GM11168 (cell line): ENCODE measurements around the gene ATXN2.
"Not testable (repeated sequence)": the region's sequence is repeated elsewhere in the genome, so short reads cannot be mapped to it uniquely, and the experiment has no call there.

Source experiments
- in situ Hi-C: fragments of 300-500 bp; cut with MboI; formaldehyde crosslinking; loops from one replicate; pipeline ENCODE4 v1.12.0; 2022; ENCODE audit warnings: low sequenced_read_pairs; ENCODE audit not compliant: unreplicated experiment

ATXN2 gene

DNA sequence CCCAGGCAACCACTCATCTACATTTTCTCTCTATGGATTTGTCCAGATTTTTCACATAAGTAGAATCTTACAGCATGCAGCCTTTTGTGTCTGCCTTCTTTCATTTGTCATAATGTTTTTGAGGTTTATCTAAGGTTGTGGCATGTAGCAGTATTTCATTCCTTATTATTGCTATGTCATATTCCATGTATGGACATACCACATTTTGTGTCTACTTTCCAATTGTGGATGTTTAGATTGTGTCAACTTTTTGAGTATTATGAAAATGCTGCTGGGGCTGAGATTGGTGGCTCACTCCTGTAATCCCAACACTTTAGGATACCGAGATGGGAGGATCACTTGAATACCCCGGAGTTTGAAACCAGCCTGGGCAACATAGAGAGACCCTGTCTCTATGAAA lies 3.2 kb upstream of the ATXN2 start:
- in situ Hi-C loops = no loop called here

DNA sequence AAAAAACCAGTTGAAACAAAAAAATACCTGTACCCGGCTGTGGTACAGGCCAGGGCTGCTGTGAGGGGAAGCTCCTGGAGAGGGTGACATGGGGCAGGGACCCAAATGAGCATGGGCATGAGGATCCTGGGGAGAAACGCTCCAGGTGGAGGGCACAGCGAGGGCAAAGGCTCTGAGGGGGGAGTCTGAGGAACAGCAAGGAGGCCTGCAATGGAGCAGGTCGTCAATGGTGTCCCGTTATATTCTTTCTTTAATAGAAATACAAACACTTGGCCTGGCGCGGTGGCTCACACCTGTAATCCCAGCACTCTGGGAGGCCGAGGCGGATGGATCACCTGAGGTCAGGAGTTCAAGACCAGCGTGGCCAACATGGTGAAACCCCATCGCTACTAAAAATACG lies 1.9 kb upstream of the ATXN2 start:
- in situ Hi-C loops = not testable (repeated sequence)

DNA sequence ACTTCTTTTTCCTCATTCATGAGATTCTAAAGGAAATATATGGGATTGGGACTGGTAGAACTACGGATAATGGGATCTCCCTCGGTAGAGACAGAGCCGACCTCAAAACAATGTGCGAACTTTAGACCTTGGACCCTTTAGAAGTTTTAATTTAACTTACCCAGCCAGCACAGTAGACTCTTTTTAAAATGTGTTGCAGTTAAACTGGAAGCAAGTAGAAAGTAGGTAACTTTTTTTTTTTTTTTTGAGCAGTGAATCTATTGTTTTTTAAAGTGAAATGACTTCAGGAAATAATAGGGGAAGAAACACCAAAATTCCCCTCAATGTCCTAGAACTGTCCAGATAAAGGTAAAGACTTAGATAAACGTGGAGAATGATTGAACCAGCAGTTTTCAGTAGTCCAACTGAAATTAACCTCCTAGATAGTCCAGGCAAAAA lies 1.1 kb upstream of the ATXN2 start:
- in situ Hi-C loops = no loop called here

DNA sequence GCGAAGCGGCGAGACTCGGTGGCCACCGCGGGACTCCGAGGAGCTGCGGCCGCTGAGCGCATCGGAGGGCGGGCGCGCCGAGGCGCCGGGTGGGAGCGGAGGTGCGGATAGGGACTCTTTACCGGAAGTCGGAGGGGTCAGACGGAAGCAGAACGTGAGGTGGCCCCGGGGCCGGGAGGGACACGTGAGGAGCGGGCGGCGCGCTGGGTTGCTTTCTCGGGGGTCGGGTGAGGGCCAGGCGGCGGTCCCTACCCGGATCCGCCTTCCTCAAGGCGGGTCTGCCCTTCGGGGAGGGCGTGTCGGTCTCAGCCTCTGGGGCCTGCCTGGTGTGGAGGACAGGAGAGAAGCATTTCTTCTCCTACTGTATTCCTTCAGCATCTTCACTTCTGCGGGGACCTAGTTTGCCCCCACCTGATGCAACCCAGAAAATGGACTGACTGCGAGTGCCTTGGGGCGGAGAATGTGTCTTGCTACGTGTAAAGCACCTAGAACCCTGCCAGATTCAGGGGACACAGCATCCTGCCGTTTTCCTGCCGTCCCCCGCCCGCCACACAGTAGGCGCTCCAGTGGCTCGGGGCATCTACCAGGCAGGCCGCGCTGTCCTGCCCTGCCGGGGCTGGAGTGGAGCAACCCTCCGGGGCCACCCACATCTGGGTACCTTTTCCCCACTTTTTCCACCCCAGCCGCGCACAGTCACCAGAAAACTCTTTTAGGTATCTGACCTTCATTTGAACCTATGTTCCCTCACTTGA lies 514 bp upstream of the ATXN2 start:
- in situ Hi-C loops = no loop called here

DNA sequence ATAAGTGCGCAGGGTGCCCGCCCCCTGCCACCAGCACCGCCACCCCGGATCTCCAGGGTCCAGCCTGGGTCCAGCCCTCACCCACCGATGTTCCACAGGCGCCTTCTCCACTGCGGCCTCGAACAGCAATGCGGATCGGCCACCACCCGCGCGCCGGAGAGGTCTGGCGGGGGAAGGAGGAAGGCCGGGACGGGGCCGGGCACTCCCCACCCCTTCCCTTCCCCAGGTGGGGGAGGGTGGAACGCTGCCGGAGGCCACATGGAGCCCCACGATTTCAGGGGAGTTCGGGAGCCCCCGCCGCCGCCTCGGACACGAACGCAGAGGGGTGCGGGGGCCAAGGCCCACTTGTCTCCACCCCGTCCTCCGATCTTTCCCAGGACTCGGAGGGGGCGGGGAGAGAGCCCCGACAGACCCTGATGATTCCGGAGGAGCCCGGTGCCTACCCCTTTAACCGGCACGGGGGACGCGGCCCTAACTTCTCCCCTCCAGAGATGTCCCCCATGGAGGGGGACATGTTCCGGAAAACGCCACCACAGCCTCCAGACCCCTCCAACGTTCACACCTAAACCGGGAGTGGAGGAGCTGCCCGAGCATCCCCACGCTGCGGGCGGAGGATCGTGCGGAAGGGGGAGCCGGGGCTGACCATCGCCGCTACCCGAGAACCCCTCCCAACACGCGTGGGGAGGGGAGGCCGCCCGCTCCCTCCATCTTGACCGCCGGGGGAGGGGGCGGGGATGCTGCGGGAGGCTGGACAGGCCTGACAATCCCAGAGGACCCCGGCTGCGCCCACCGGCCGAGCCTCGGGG lies 1.1 kb downstream of the ATXN2 start:
- in situ Hi-C loops = no loop called here

DNA sequence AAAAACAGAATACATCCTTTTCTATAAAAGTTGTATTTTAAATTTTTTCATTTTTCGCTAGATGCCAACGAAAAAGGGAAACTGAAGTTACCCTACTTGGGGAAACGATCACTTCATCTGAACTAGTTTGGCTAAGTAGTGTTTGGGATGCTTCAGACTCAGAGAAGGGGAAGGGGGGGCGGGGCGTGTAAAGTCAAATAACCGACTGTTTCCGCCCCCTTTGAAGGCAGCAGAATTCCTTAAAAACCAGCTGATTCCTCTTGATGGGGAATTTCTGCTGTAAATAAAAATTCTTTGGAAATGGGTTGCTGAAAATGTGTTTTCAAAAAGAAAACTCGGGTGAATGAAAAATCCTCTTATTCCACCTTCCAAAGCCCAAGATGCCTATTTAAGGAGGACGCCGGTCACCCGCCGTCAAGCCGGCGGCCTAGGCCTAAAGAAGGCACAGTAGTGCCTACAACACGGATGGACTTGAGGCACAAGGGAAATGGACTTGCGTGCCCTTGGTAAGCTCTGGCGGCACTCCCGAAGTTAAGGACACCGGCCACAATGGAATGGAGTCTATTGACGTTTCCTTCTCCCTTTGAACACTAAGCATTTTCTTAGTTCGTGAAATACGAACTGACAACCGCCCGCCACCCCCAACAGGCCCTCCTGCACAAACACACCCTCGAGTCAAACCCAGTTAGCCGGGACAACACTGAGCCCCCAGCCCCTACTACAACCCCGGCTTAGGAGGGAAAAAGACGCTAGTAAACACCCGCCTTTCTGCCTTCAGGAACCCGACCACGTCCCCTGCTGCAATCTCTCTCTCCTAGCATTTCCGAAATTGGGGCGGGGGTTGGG lies 1.9 kb downstream of the ATXN2 start:
- in situ Hi-C loops = no loop called here

DNA sequence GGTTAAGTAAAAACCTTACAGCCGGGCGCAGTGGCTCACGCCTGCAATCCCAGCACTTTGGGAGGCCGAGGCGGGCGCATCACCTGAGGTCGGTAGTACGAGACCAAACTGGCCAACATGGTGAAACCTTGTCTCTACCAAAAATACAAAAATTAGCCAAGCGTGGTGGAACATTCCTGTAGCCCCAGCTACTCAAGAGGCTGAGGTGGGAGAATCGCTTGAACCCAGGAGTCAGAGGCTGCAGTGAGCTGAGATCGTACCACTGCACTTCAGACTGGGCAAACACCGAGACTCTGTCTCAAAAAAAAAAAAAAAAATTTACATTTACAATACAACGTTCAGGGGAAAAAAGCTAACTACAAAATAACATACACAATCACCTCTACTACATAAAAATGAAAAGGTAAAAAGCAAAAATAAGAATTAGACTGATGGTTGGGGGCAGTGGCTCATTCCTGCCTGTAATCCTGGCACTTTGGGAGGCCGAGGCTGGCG lies 3.7 kb downstream of the ATXN2 start:
- in situ Hi-C loops = not testable (repeated sequence)

DNA sequence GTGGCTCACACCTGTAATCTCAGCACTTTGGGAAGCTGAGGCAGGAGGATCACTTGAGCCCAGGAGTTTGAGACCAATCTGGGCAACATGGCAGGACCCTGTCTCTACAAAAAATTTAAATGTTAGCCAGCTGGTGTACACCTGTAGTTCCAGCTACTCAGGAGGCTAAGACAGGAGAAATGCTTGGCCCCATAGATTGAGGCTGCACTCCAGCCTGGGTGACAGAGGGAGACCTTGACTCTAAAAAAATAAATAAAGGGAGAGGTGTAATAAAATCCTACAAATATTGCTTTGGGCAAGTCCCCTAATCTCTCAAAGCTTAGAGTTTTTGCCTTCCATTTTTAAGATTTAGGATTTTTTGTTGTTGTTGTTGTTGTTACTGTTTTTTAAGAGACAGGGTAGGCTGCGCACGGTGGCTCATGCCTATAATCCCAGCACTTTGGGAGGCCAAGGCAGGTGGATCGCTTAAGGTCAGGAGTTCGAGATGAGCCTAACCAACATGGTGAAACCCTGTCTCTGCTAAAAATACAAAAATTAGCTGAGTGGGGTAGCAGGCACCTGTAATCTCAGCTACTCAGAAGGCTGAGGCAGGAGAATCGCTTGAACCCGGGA lies 7.6 kb downstream of the ATXN2 start:
- in situ Hi-C loops = not testable (repeated sequence)

DNA sequence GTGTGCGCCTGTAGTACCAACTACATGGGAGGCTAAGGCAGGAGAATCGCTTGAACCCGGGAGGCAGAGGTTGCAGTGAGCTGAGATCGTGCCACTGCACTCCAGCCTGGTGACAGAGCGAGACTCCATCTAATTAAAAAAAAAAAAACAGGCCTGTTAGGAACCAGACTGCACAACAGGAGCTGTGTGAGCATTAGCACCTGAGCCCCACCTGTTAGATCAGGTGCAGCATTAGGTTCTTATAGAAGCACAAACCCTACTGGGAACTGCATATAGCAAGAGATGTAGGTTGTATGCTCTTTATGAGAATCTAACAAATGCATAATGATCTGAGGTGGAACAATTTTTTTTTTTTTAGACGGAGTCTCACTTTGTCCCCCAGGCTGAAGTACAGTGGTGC lies 8.6 kb downstream of the ATXN2 start:
- in situ Hi-C loops = no loop called here

DNA sequence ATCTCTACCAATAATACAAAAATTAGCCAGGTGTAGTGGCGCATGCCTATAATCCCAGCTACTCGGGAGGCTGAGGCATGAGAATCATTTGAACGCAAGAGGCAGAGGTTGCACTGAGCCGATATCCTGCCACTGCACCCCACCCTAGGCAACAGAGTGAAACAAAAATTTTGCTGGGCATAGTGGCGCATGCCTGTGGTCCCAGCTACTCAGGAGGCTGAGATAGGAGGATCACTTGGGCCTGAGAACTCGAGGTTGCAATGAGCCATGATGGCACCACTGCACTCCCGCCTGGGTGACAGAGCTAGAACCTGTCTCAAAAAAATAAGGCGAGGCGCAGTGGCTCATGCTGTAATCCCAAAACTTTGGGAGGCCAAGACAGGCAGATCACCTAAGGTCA lies 9.5 kb downstream of the ATXN2 start:
- in situ Hi-C loops = no loop called here

DNA sequence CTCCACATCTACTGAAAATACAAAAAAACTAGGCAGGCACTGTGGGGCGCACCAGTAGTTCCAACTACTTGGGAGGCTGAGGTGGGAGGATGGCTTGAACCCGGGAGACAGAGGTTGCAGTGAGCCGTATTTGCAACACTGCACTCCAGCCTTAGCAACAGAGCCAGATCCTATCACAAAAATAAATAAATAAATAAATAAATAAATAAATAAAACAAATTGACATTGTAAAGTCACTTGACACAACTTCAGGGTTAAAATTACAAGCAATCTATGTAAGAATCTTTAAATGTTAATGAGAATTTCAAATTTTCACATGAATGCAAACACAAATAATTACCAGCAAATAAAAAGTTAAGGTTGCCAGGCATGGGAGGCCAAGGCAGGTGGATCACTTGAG lies 11.1 kb downstream of the ATXN2 start:
- in situ Hi-C loops = no loop called here

DNA sequence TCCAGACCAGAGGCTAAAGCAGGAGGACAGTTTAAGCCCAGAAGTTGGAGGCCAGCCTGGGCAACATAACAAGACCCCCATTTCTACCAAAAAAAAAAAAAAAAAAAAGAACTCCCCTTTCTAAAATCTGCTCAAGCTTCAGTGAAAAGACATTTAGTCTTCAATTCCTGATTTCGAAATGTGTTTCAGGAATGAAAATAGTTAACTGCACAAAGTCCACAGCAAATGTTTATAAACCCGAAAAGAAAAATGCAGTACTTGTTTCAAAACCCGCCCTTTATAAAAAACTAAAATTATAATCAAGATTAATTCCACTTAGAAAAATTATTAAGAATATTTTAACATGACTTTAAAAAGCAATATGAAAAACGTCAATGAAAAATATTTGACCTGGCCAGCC lies 12.1 kb downstream of the ATXN2 start:
- in situ Hi-C loops = no loop called here

DNA sequence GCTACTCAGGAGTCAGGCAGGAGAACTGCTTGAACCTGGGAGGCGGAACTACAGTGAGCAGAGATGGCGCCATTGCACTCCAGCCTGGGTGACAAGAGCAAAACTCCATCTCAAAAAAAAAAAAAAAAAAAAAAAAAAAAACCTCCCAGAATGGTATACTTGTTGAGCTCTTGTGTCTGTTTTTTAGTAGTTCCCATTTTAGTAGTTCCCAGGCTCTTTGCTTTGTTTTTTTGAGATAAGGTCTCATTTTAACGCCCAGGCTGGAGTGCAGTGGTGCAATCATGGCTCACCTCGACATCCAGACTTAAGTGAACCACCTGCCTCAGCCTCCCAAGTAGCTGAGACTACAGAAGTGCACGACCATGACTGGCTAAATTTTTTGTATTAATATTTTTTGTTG lies 13.4 kb downstream of the ATXN2 start:
- in situ Hi-C loops = no loop called here

DNA sequence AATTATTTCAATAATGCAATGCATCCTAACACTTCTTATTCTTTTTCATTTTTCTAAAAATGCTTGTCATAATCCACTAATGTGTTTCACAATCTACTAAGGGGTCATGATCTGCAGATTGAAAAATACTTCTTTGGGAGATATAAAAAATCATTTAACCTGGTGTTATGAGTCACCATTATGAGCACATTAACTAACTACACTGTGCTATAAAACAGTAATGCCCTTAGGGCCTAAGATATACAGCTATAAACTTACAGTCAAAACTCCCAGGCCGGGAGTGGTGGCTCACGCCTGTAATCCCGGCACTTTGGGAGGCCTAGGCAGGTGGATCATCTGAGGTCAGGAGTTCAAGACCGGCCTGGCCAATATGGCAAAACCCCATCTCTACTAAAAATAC lies 14.2 kb downstream of the ATXN2 start:
- in situ Hi-C loops = no loop called here

DNA sequence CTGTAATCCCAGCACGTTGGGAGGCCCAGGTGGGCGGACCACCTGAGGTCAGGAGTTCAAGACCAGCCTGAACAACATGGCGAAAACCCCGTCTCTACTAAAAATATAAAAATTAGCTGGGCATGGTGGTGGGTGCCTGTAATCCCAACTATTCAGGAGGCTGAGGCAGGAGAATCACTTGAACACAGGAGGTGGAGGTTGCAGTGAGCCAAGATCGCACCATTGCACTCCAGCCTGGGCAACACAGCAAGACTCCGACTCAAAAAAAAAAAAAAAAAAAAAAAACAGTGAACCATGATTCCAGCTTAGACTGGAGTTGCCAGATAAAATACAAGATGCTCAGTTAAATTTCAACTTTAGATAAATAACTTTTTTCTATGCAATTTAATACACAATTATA lies 15.6 kb downstream of the ATXN2 start:
- in situ Hi-C loops = not testable (repeated sequence)

DNA sequence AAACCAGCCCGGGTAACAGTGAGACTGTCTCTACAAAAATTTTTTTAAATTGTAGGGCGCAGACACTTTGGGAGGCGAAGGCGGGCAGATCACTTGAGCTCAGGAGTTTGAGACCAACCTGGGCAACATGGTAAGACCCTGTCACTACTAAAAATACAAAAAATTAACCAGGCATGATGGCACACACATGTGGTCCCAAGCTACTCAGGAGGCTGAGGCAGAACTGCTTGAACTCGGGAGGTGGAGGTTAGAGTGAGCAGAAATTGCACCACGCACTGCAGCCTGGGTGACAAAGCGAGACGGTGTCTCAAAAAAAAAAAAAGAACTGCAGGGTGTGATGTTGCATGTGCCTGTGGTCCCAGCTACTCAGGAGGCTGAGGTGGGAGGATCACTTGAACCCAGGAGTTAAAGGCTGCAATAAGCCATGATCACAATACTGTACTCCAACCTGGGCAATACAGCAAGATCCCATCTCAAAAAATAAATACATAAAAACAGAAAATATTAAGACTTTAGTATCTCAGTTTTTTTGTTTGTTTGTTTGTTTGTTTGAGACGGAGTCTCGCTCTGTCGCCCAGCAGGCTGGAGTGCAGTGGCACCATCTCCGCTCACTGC lies 16.9 kb downstream of the ATXN2 start:
- in situ Hi-C loops = no loop called here

DNA sequence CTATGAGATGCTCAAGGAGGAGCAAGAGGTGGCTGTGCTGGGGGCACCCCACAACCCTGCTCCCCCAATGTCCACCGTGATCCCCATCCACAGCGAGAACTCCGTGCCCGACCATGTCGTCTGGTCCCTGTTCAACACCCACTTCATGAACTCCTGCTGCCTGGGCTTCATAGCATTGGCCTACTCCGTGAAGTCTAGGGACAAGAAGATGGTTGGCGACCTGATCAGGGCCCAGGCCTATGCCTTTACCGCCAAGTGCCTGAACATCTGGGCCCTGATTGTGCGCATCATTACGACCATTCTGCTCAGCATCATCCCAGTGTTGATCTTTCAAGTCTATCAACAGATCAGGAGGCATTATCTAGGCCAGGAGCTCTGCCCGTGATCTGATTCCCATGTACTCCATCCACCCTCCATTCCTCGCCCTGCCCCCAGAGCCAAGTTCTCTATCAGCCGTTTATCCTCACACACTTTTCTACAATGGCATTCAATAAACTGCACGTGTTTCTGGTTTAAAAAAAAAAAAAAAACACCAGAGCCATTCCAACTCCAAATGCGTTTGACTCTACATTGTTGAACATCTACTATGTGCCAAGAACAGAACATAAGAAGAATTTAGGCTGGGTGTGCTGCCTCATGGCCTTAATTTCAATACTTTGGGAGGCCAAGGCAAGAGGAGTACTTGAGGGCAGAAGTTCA lies 17.5 kb downstream of the ATXN2 start:
- in situ Hi-C loops = no loop called here

DNA sequence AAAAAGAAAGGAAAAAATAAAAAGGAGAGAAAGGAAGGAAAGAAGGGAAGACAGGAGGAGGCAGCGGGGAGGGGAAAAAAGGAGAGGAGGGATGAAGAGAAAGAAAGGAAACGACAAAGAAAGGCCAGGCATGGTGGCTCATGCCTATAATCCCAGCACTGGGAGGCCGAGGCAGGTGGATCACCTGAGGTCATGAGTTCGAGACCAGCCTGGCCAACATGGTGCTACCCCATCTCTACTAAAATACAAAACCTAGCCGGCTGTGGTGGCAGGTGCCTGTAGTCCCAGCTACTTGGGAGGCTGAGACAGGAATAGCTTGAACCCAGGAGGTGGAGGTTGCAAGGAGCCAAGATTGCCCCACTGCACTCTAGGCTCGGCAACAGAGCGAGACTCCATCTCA lies 18.4 kb downstream of the ATXN2 start:
- in situ Hi-C loops = no loop called here

DNA sequence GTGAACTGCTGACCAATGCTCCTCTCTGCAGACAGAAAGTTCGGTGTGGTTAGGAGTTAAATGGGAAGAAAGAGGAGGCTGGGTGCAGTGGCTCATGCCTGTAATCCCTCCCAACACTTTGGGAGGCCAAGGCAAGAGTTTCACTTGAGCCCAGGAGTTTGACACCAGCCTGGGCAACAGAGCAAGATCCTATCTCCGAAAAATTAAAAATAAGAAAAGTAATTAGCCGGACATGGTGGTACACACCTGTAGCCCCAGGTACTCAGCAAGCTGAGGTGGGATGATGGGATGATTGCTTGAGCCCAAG lies 19.0 kb downstream of the ATXN2 start:
- in situ Hi-C loops = no loop called here

DNA sequence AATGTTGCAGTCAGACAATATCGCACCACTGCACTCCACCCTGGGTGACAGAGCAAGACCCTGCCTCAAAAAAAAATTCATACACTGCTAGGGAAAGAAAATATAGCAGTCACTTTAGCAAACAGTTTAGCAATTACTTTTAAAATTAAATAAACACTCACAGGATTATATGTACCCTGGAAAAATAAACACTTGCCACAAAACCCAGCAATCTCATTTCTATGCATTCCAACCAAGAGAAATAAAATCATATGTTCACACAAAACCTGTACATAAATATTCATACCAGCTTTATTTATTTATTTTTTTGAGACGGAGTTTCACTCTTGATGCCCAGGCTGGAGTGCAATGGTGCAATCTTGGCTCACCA lies 20.2 kb downstream of the ATXN2 start:
- in situ Hi-C loops = no loop called here
